K562 (cell line): ENCODE measurements around the gene KCP. TPM values are rescaled to one million over a fixed set of nuclear protein-coding genes. Genes with fewer than 3 reads are reported as not detected.

ENCODE experiments used
- ARID4B ChIP-seq: sonication (generic); formaldehyde crosslinking; IDR thresholded peaks from 2 replicates; pipeline ENCODE4 v1.8.0; 2022; ENCODE audit warnings: mild to moderate bottlenecking, missing genetic modification reagents
- ILK ChIP-seq: fragments of 450-650 bp; IDR thresholded peaks from 2 replicates; pipeline ENCODE4 v1.6.1; 2016; ENCODE audit warnings: missing genetic modification characterization, low read depth, mild to moderate bottlenecking, missing compliant biosample characterization, moderate library complexity, borderline replicate concordance
- polyA plus RNA-seq, 8 experiments: library from polyadenylated mRNA; depleted of rRNA in 4 of 8; stranded (reverse) in 5 of 8; unstranded in 3 of 8; fragments of >200 nt; fragmentation: Nextera tagmentation in 2 of 8; fragmentation: Illumina TruSeq in 1 of 8; extraction: Ambion mirVana in 2 of 8; extraction: Trizol in 1 of 8; gene quantifications; 2 replicates each; pipeline versions ENCODE4 v1.2.1 to v1.2.3, GENCODE V29; 2011 to 2014; ENCODE audit warnings: inconsistent platforms in 1 of 8, missing spikeins in 1 of 8
- total RNA-seq, 7 experiments: library from RNA; depleted of rRNA in 6 of 7; stranded (reverse); fragments of >200 nt in 6 of 7; fragmentation: Illumina TruSeq in 2 of 7; extraction: Trizol in 2 of 7; gene quantifications; 2 replicates each; pipeline versions ENCODE4 v1.2.1 to v1.2.3, GENCODE V29; 2011 to 2021; ENCODE audit warnings: low replicate concordance in 1 of 7

Gene KCP
- total and polyA plus RNA-seq, 9 of the 15 experiments (the other 6 are each of a cell fraction or from before 2014, with no cell fraction given), result 0.06 to 0.17 (median 0.12) TPM; not detected in 3

GRCh38 chr7:128842674-128843641 lies 67.6 kb downstream of the KCP start (continued):
- 0 out of 2 replicates have a peak, but pooled peaks have one; percentile 27 for TF ChIP-seq ARID4B (CRISPR knock-in tag)
- TF ChIP-seq ILK (tag), result no peak
